Upper lobe of right lung (tissue), 1 donor: ENCODE data around the gene DOCK1. TPM values are rescaled to one million over a fixed set of nuclear protein-coding genes. Genes with fewer than 3 reads are reported as not detected.

Experiments
- ATAC-seq: fragments of 200-7000 bp; cut with Tn5 transposase; one replicate; pipeline ENCODE4 v1.9.1; 2020; ENCODE audit warnings: mild to moderate bottlenecking, moderate library complexity
- DNase-seq: peaks from one replicate; pipeline ENCODE4 v3.0.0-alpha.2; 2020
- H3K27ac ChIP-seq: fragments of 200-600 bp; one replicate; pipeline ENCODE4 v1.8.0; 2022
- H3K27me3 ChIP-seq: fragments of 200-600 bp; one replicate; pipeline ENCODE4 v1.8.0; 2022; ENCODE audit warnings: mild to moderate bottlenecking
- H3K36me3 ChIP-seq: fragments of 200-600 bp; one replicate; pipeline ENCODE4 v1.8.0; 2022
- H3K4me1 ChIP-seq: fragments of 200-600 bp; one replicate; pipeline ENCODE4 v1.8.0; 2022
- H3K4me3 ChIP-seq: fragments of 200-600 bp; one replicate; pipeline ENCODE4 v1.8.0; 2022; ENCODE audit warnings: mild to moderate bottlenecking
- H3K9me3 ChIP-seq: fragments of 200-600 bp; one replicate; pipeline ENCODE4 v1.8.0; 2022
- CTCF ChIP-seq: fragments of 200-600 bp; IDR thresholded peaks from one replicate; pipeline ENCODE4 v1.8.0; 2022; ENCODE audit warnings: antibody characterized with exemption
- intact Hi-C: fragments of 100-400 bp; cut with DNase I; formaldehyde crosslinking; loops from one replicate; pipeline ENCODE4 v1.11.0; 2022
- total RNA-seq: library from RNA; stranded (reverse); fragmentation: NEBNext Ultra II Directional; extraction: Animal tissue kit (Norgen Biotek cat#: 25700); gene quantifications from one replicate; pipeline ENCODE4 v1.2.1, GENCODE V29; 2021
- donor health status: DM: no; HTN: yes; CAD: no; lungs with severe emphysema.

The DOCK1 gene
- total RNA-seq, 1 donor from 2014 or later, result 46.4 TPM

GRCh38 chr10:126945351-126946030 lies 40.3 kb downstream of the DOCK1 start:
- H3K36me3 ChIP-seq, result no peaks in the 10 kb centered on the region
- DNase-seq (no peak), ATAC-seq (no peak)
- no peak for TF ChIP-seq CTCF
- no peaks in the 10 kb centered on the region for H3K27me3 ChIP-seq
- no peaks in the 10 kb centered on the region for H3K4me1 ChIP-seq
- no peak overlapping the region for H3K27ac ChIP-seq
- no peak overlapping the region for H3K4me3 ChIP-seq
- no peaks in the 10 kb centered on the region for H3K9me3 ChIP-seq
- intact Hi-C loops, result no loop called here

- ATAC-seq, result no peak
- Histone ChIP-seq H3K4me3 (no peak overlapping the region), H3K9me3 (no peaks in the 10 kb centered on the region), H3K27me3 (no peaks in the 10 kb centered on the region), H3K36me3 (no peaks in the 10 kb centered on the region), H3K4me1 (no peaks in the 10 kb centered on the region), H3K27ac (no peak overlapping the region)
- TF ChIP-seq CTCF, result no peak
- intact Hi-C loops, result no loop called here
- no peak for DNase-seq
Measured at GRCh38 chr10:126946746-126947145, 41.5 kb downstream of the DOCK1 start.

GRCh38 chr10:126948355-126949160 lies 43.3 kb downstream of the DOCK1 start:
- intact Hi-C loops, result no loop called here
- H3K9me3 ChIP-seq, result no peaks in the 10 kb centered on the region
- H3K27me3 ChIP-seq, result no peaks in the 10 kb centered on the region
- ATAC-seq (no peak), DNase-seq (no peak)
- no peak for TF ChIP-seq CTCF
- no peak overlapping the region for H3K4me3 ChIP-seq
- H3K27ac ChIP-seq, result no peak overlapping the region
- no peaks in the 10 kb centered on the region for H3K4me1 ChIP-seq
- H3K36me3 ChIP-seq, result no peaks in the 10 kb centered on the region

GRCh38 chr10:126949161-126949503 lies 43.9 kb downstream of the DOCK1 start:
- TF ChIP-seq CTCF, result no peak
- H3K27me3 ChIP-seq, result no peaks in the 10 kb centered on the region
- H3K4me3 ChIP-seq, result no peak overlapping the region
- intact Hi-C loops, result no loop called here
- ATAC-seq (no peak), DNase-seq (no peak)
- no peak overlapping the region for H3K27ac ChIP-seq
- H3K36me3 ChIP-seq, result no peaks in the 10 kb centered on the region
- no peaks in the 10 kb centered on the region for H3K9me3 ChIP-seq
- H3K4me1 ChIP-seq, result no peaks in the 10 kb centered on the region

- ATAC-seq (no peak), DNase-seq (no peak)
- no peak overlapping the region for H3K4me3 ChIP-seq
- no peaks in the 10 kb centered on the region for H3K36me3 ChIP-seq
- no peak for TF ChIP-seq CTCF
- intact Hi-C loops, result no loop called here
- no peaks in the 10 kb centered on the region for H3K4me1 ChIP-seq
- H3K27ac ChIP-seq, result no peak overlapping the region
- H3K27me3 ChIP-seq, result no peaks in the 10 kb centered on the region
- no peaks in the 10 kb centered on the region for H3K9me3 ChIP-seq
Measured at GRCh38 chr10:126950401-126951105, 45.3 kb downstream of the DOCK1 start.
